WTC11 (cell line): Measurements from ENCODE around the gene SART1. TPM values are rescaled to one million over a fixed set of nuclear protein-coding genes. Genes with fewer than 3 reads are reported as not detected.

ENCODE experiments used
- ATAC-seq: fragments of 200-7000 bp; cut with Tn5 transposase; 2 replicates; pipeline ENCODE4 v1.10.0; 2021; ENCODE audit warnings: mild to moderate bottlenecking, moderate library complexity
- CTCF ChIA-PET: fragments of 300-600 bp; sonication (Branson Sonifier 250); formaldehyde crosslinking; loops from one replicate; lab custom pipeline; 2021; ENCODE audit warnings: antibody characterized with exemption; lab: Charles Lee
- POLR2A ChIA-PET: fragments of 350-600 bp; sonication (Branson Sonifier 250); formaldehyde crosslinking; loops from one replicate; lab custom pipeline; 2021; ENCODE audit warnings: antibody characterized with exemption; lab: Charles Lee
- DNase-seq: peaks from one replicate; pipeline ENCODE4 v3.0.0; 2021; ENCODE audit warnings: low spot score
- H3K27ac Mint-ChIP-seq: 2 replicates; pipeline ENCODE4 v1.8.0; 2021; ENCODE audit warnings: mixed read lengths
- H3K27me3 Mint-ChIP-seq: 2 replicates; pipeline ENCODE4 v1.8.0; 2021; ENCODE audit warnings: low read depth, mild to moderate bottlenecking, moderate library complexity, mixed read lengths
- H3K36me3 Mint-ChIP-seq: 2 replicates; pipeline ENCODE4 v1.8.0; 2021; ENCODE audit warnings: mixed read lengths
- H3K4me1 Mint-ChIP-seq: 2 replicates; pipeline ENCODE4 v1.8.0; 2022; ENCODE audit warnings: mixed read lengths
- H3K4me3 Mint-ChIP-seq: 2 replicates; pipeline ENCODE4 v1.8.0; 2021; ENCODE audit warnings: mild to moderate bottlenecking, moderate library complexity, mixed read lengths
- H3K9me3 Mint-ChIP-seq: 2 replicates; pipeline ENCODE4 v1.8.0; 2021; ENCODE audit warnings: mixed read lengths
- ETV6 ChIP-seq: sonication (generic); formaldehyde crosslinking; IDR thresholded peaks from 2 replicates; pipeline ENCODE4 v1.8.1; 2022; ENCODE audit warnings: mild to moderate bottlenecking, missing genetic modification reagents
- GABPB1 ChIP-seq: sonication (generic); formaldehyde crosslinking; IDR thresholded peaks from 2 replicates; pipeline ENCODE4 v1.8.1; 2023; ENCODE audit warnings: mild to moderate bottlenecking, missing genetic modification reagents
- GTF2I ChIP-seq: fragments of 250-450 bp; sonication (Bioruptor Pico); conservative IDR thresholded peaks from 2 replicates; pipeline ENCODE4 v1.4.0; 2021; ENCODE audit warnings: mild to moderate bottlenecking
- MXD4 ChIP-seq: fragments of 250-450 bp; sonication (Bioruptor Pico); IDR thresholded peaks from 2 replicates; pipeline ENCODE4 v1.8.0; 2021; ENCODE audit warnings: mild to moderate bottlenecking, moderate library complexity, borderline replicate concordance
- NR3C1 ChIP-seq: sonication (generic); formaldehyde crosslinking; conservative IDR thresholded peaks from 2 replicates; pipeline ENCODE4 v1.8.1; 2023; ENCODE audit warnings: low read depth, mild to moderate bottlenecking, missing genetic modification reagents
- RELA ChIP-seq: sonication (generic); formaldehyde crosslinking; IDR thresholded peaks from 2 replicates; pipeline ENCODE4 v1.8.1; 2022; ENCODE audit warnings: missing genetic modification reagents, mild to moderate bottlenecking, borderline replicate concordance
- SOX15 ChIP-seq: fragments of 250-450 bp; sonication (Bioruptor Pico); IDR thresholded peaks from 2 replicates; pipeline ENCODE4 v1.9.0; 2021; ENCODE audit warnings: mild to moderate bottlenecking
- ZNF219 ChIP-seq: sonication (generic); formaldehyde crosslinking; IDR thresholded peaks from 2 replicates; pipeline ENCODE4 v1.8.0; 2023; ENCODE audit warnings: missing genetic modification reagents, mild to moderate bottlenecking, borderline replicate concordance
- ZNF263 ChIP-seq: sonication (generic); formaldehyde crosslinking; IDR thresholded peaks from 2 replicates; pipeline ENCODE4 v1.8.1; 2022; ENCODE audit warnings: low read depth, mild to moderate bottlenecking, moderate library complexity, missing genetic modification reagents
- ZNF416 ChIP-seq: fragments of 250-450 bp; sonication (Bioruptor Pico); IDR thresholded peaks from 2 replicates; pipeline ENCODE4 v1.9.0; 2021; ENCODE audit warnings: mild to moderate bottlenecking, inconsistent platforms
- ZNF423 ChIP-seq: fragments of 250-450 bp; sonication (Bioruptor Pico); IDR thresholded peaks from 2 replicates; pipeline ENCODE4 v2.1.2; 2022; ENCODE audit warnings: mild to moderate bottlenecking, moderate library complexity
- ZNF671 ChIP-seq: fragments of 250-450 bp; sonication (Bioruptor Pico); IDR thresholded peaks from 2 replicates; pipeline ENCODE4 v1.8.0; 2021; ENCODE audit warnings: mild to moderate bottlenecking
- total RNA-seq: library from RNA; stranded (reverse); gene quantifications from 3 replicates; pipeline ENCODE4 v1.2.3, GENCODE V29; 2021
- TF ChIP-seq, protein P1 (sequence below): sonication (generic); formaldehyde crosslinking; IDR thresholded peaks from 2 replicates; pipeline ENCODE4 v1.8.0; 2023; ENCODE audit warnings: missing genetic modification reagents, mild to moderate bottlenecking, borderline replicate concordance
- TF ChIP-seq, protein P2 (sequence below): fragments of 200-600 bp; IDR thresholded peaks from 2 replicates; pipeline ENCODE4 v1.8.0; 2022; ENCODE audit warnings: antibody characterized with exemption
- TF ChIP-seq, protein P3 (sequence below): sonication (generic); formaldehyde crosslinking; IDR thresholded peaks from 2 replicates; pipeline ENCODE4 v1.8.1; 2022; ENCODE audit warnings: missing genetic modification reagents, borderline replicate concordance
- TF ChIP-seq, protein P4 (sequence below): sonication (generic); formaldehyde crosslinking; IDR thresholded peaks from 2 replicates; pipeline ENCODE4 v1.8.0; 2022; ENCODE audit warnings: mild to moderate bottlenecking, missing genetic modification reagents
- TF ChIP-seq, protein P5 (sequence below): sonication (generic); formaldehyde crosslinking; IDR thresholded peaks from 2 replicates; pipeline ENCODE4 v1.8.1; 2022; ENCODE audit warnings: mild to moderate bottlenecking, moderate library complexity, missing genetic modification reagents

The SART1 gene
- total RNA-seq, 1 experiment from 2014 or later: 57.0 TPM

DNA sequence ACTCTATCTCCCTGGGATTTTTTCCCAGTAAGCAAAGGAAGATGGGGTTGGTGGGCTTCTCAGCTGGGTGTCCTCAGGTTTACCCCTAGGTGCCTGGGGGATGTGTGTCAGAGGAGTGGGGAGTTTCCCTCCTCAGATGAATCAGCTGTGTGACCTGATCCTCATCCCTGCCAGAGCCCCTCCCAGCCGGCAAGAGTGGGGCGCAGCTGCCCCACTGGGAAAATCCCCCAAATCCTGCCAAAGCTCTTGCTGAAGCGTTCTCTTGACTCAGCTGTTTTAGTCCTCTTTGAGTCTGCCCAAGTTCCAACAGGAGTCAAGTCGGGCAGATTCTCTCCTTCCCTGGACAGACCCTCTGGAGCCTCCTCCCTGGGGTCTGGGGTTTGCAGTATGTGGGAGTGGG, 48.7 kb upstream of the SART1 start (continued):
- TF ChIP-seq, protein P1, sequence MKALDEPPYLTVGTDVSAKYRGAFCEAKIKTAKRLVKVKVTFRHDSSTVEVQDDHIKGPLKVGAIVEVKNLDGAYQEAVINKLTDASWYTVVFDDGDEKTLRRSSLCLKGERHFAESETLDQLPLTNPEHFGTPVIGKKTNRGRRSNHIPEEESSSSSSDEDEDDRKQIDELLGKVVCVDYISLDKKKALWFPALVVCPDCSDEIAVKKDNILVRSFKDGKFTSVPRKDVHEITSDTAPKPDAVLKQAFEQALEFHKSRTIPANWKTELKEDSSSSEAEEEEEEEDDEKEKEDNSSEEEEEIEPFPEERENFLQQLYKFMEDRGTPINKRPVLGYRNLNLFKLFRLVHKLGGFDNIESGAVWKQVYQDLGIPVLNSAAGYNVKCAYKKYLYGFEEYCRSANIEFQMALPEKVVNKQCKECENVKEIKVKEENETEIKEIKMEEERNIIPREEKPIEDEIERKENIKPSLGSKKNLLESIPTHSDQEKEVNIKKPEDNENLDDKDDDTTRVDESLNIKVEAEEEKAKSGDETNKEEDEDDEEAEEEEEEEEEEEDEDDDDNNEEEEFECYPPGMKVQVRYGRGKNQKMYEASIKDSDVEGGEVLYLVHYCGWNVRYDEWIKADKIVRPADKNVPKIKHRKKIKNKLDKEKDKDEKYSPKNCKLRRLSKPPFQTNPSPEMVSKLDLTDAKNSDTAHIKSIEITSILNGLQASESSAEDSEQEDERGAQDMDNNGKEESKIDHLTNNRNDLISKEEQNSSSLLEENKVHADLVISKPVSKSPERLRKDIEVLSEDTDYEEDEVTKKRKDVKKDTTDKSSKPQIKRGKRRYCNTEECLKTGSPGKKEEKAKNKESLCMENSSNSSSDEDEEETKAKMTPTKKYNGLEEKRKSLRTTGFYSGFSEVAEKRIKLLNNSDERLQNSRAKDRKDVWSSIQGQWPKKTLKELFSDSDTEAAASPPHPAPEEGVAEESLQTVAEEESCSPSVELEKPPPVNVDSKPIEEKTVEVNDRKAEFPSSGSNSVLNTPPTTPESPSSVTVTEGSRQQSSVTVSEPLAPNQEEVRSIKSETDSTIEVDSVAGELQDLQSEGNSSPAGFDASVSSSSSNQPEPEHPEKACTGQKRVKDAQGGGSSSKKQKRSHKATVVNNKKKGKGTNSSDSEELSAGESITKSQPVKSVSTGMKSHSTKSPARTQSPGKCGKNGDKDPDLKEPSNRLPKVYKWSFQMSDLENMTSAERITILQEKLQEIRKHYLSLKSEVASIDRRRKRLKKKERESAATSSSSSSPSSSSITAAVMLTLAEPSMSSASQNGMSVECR (CRISPR knock-in tag): no peak
- TF ChIP-seq, protein P2, sequence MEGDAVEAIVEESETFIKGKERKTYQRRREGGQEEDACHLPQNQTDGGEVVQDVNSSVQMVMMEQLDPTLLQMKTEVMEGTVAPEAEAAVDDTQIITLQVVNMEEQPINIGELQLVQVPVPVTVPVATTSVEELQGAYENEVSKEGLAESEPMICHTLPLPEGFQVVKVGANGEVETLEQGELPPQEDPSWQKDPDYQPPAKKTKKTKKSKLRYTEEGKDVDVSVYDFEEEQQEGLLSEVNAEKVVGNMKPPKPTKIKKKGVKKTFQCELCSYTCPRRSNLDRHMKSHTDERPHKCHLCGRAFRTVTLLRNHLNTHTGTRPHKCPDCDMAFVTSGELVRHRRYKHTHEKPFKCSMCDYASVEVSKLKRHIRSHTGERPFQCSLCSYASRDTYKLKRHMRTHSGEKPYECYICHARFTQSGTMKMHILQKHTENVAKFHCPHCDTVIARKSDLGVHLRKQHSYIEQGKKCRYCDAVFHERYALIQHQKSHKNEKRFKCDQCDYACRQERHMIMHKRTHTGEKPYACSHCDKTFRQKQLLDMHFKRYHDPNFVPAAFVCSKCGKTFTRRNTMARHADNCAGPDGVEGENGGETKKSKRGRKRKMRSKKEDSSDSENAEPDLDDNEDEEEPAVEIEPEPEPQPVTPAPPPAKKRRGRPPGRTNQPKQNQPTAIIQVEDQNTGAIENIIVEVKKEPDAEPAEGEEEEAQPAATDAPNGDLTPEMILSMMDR: no peak
- TF ChIP-seq GTF2I (CRISPR knock-in tag): no peak
- TF ChIP-seq, protein P3, sequence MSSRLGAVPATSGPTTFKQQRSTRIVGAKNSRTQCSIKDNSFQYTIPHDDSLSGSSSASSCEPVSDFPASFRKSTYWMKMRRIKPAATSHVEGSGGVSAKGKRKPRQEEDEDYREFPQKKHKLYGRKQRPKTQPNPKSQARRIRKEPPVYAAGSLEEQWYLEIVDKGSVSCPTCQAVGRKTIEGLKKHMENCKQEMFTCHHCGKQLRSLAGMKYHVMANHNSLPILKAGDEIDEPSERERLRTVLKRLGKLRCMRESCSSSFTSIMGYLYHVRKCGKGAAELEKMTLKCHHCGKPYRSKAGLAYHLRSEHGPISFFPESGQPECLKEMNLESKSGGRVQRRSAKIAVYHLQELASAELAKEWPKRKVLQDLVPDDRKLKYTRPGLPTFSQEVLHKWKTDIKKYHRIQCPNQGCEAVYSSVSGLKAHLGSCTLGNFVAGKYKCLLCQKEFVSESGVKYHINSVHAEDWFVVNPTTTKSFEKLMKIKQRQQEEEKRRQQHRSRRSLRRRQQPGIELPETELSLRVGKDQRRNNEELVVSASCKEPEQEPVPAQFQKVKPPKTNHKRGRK: no peak
- TF ChIP-seq ZNF423 (CRISPR knock-in tag): no peak
- TF ChIP-seq ZNF416 (CRISPR knock-in tag): no peak
- TF ChIP-seq RELA (CRISPR knock-in tag): no peak
- TF ChIP-seq, protein P4, sequence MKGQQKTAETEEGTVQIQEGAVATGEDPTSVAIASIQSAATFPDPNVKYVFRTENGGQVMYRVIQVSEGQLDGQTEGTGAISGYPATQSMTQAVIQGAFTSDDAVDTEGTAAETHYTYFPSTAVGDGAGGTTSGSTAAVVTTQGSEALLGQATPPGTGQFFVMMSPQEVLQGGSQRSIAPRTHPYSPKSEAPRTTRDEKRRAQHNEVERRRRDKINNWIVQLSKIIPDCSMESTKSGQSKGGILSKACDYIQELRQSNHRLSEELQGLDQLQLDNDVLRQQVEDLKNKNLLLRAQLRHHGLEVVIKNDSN (CRISPR knock-in tag): no peak

DNA sequence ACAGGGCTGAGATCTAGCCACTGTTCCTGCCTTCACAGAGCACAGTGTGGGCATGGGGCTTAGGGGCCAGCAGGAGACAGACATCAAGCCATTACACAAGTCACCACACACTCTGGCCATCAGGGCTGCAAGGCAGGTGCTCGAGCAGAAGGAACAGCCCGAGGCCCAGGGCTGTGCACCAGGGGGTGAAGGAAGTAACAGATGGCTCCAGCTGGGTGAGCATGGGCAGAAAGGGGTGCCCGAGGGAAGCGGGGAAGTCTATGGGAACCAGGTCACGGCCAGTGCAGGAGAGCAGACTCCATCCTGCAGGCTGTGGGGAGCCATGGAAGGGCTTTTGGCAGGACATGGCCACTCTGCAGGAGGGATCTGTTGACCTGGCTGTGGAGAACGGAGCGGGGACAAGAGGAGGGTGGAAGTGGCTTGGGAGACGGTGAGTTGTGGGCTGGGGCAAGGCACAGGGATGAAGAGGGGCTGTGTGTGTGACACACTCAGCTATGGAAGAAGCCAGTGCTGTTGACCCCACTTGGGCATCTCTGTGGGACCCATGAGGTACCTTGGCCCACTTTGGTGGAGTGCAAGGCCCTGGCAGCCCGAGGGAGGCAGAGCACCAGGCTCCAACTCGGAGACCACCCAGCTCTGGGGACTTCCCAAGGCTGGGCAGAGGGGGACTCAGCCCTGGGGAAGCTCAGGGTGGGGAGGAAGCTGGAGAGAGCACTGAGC, 46.3 kb upstream of the SART1 start:
- Mint-ChIP-seq H3K4me3 (no peak overlapping the region), H3K27ac (no peak overlapping the region; the same call in none of the 2 replicates), H3K4me1 (peaks cover 23% of the 10 kb centered on the region), H3K9me3 (no peaks in the 10 kb centered on the region), H3K27me3 (peaks cover 6% of the 10 kb centered on the region), H3K36me3 (no peaks in the 10 kb centered on the region)
- ChIA-PET CTCF (interaction anchor here (0.6 to 2.6 kb wide), 5 partner anchors 24 to 1731 kb away, joined by 3 to 9 read pairs (median 5); partner anchors contain the start of genes CCDC85B and FIBP), POLR2A (interaction anchor here (0.6 to 1.2 kb wide), 4 partner anchors 24 to 116 kb away, joined by 3 to 5 read pairs (median 3); partner anchors contain the start of genes CCDC85B, FIBP and MUS81)
- no peak for DNase-seq
- no peak for TF ChIP-seq ZNF219 (CRISPR knock-in tag)
- no peak for TF ChIP-seq ZNF671 (CRISPR knock-in tag)
- TF ChIP-seq, protein P2: no peak
- no peak for TF ChIP-seq ETV6
- TF ChIP-seq GABPB1: no peak
- no peak for TF ChIP-seq SOX15 (CRISPR knock-in tag)
- TF ChIP-seq NR3C1 (CRISPR knock-in tag): no peak
- TF ChIP-seq ZNF416 (CRISPR knock-in tag): no peak
- no peak for TF ChIP-seq ZNF263 (CRISPR knock-in tag)
- no peak for TF ChIP-seq MXD4 (CRISPR knock-in tag)
- TF ChIP-seq, protein P5, sequence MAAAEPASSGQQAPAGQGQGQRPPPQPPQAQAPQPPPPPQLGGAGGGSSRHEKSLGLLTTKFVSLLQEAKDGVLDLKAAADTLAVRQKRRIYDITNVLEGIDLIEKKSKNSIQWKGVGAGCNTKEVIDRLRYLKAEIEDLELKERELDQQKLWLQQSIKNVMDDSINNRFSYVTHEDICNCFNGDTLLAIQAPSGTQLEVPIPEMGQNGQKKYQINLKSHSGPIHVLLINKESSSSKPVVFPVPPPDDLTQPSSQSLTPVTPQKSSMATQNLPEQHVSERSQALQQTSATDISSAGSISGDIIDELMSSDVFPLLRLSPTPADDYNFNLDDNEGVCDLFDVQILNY: no peak
- no peak for ATAC-seq
